HG02884 (cell line): ENCODE results near the gene ADAMTS10.
"Not testable (repeated sequence)": the region's sequence is repeated elsewhere in the genome, so short reads cannot be mapped to it uniquely, and the experiment has no call there.

Source experiments
- ATAC-seq: cut with Tn5 transposase; IDR thresholded peaks from one replicate; pipeline ENCODE4 v1.9.1; 2021; ENCODE audit warnings: mild to moderate bottlenecking, moderate library complexity; ENCODE audit not compliant: unreplicated experiment

ADAMTS10 gene

GRCh38 chr19:8610041-8610935 is at the start of gene ADAMTS10:
Gene ADAMTS10 (minus strand): TSS chr19:8610715. CDS start chr19:8605710, 5,005 bp downstream.
- no peak for ATAC-seq

GRCh38 chr19:8659905-8660304 is 49.4 kb upstream of the ADAMTS10 start:
- ATAC-seq: no peak

DNA sequence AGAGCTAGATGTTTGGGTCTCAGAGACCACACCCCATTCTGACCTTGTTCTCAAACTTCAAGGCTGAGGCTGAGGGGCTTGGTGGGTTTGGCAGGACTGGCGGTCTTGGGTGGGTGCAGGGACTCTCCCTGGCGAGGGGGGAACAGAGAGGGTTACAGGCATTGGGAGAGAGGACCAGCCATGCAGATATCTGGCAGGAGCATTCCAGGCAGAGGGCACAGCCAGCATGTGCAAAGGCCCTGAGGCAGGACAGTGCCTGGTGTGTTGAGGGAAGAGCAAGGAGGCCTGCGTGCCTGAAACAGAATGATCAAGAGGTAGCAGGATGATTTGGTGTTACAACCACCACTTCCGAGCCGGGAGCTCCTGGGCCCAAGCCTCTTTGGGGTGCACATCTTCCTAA is 47.4 kb upstream of the ADAMTS10 start:
- no peak for ATAC-seq

DNA sequence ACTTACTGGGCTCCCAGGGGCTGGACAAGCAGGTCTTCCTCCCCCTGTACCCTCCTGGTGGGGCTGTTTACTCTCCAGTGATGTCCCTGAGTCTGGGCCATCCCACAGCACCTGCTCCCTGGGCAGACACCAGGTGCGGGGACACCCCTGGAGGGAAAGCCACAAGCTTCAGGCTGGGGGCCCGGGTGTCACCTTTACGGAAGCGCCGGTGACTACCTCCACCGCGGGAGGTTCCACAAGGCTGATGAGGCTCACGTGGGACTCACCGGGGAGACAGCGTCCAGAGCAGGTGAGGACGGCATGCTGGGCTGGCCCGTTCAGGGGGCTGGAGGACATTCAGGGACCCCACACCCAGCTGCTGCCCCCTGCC is 44.8 kb upstream of the ADAMTS10 start:
- no peak for ATAC-seq

DNA sequence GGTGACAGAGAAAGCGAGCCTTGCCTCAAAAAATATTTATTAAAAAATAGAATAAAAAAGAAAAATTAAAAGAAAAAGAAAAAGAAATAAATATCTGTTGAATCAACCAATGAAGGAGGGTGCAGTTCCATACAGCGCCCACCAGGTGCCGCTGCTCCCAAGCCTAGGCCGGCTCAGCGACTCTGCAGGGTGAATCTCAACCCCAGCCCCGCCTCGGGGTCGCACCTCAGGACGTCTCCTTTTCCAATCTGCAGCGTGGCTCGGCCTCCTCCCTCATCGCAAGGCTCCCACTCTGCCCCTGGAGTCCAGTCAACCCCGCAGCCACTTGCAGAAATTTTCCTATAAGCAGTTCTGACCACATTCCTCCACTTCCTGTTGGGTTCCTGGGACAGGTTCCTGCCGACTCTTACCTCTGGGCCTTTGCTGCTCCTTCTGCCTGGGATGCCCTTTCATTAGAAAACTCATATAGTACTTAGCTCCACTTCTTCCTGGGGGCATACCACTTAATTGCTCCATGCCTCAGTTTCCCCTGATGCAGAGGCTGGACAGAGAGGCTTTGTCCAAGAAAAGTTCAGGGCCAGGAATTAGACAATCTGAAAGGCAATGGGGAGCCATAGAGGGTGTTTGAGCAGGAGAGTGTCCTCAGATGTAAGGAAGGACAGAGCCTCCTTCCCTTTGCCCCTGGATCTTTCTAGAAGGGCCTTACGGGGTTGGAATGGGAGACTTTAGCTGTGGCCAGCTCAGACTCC is 44.2 kb upstream of the ADAMTS10 start:
- ATAC-seq: no peak

GRCh38 chr19:8648240-8648639 is 37.7 kb upstream of the ADAMTS10 start:
- ATAC-seq: no peak

GRCh38 chr19:8643860-8644653 is 33.5 kb upstream of the ADAMTS10 start:
- ATAC-seq: no peak

DNA sequence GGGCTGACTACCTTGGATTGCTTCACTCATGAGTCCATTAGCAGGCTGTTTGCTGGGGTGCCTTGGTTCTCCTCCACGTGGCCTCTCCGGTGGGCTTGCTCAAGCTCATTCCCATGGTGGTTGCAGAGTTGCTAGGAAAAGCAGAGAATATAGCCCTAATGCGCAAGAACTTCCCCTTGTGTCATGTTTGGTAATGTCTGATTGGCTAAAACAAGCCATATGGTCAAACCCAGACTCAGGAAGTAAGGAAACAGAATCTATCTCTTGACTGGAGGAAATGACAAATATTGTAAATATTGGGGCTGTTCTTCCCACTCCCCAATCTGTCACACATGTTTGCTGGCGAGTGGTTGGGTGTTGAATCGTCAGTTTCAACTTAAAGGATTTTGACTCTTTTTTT is 32.0 kb upstream of the ADAMTS10 start:
- no peak for ATAC-seq

DNA sequence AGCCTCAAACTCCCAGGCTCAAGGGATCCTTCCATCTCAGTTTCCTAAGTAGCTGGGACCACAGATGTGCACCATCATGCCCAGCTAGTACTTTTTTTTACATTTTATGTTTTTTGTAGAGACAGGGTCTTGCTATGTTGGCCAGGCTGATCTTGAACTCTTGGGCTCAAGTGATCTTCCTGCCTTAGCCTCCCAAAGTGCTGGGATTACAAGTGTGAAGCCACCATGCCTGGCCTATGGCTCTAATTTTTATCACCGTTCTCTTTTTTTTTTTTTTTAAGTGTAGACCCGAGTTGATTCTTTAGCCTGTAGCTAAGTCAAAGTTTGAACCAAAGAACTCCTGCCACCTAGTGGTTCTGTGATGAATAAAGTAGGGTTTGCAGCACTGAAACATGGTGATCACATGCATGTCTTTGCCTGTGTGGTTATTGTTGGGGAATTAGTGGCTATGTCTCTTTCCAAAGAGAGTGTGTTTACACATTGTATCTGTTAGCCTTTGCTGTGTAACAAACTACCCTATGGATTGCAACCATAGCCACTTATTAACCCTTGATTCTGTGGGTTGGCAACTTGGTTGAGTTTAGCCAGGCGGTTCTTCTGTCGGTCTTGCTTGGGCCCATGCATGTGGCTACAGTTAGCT is 31.5 kb upstream of the ADAMTS10 start:
- no peak for ATAC-seq

GRCh38 chr19:8641221-8641907 is 30.8 kb upstream of the ADAMTS10 start:
- ATAC-seq: no peak

DNA sequence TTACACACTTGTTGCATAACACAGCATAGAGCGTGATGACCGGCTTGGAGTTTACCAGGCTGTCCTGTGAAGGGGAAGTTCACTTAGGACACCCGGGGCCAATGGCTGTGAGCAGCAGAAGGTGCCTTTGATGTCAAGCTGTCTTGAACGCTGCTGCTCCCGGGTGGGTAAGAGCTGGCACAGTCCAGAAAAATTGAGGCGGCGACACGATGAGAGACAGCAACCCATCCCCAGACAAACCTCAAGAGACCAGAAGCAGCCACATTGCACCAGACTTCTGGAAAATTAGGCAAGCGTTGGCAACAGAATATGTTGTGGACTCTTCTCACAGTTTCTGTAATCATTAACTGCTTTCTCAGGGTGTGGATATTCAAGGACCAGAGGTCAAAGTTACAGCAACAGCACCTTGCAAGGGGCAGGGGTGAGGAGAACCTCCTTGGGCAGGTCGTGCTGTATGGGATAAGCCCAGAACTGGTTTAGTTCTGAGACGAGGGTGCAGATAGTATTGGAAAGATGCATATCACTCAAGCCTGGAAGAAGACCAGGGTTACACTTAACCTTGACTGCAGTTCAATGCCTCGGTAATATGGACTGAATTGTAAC is 30.0 kb upstream of the ADAMTS10 start:
- ATAC-seq: no peak

DNA sequence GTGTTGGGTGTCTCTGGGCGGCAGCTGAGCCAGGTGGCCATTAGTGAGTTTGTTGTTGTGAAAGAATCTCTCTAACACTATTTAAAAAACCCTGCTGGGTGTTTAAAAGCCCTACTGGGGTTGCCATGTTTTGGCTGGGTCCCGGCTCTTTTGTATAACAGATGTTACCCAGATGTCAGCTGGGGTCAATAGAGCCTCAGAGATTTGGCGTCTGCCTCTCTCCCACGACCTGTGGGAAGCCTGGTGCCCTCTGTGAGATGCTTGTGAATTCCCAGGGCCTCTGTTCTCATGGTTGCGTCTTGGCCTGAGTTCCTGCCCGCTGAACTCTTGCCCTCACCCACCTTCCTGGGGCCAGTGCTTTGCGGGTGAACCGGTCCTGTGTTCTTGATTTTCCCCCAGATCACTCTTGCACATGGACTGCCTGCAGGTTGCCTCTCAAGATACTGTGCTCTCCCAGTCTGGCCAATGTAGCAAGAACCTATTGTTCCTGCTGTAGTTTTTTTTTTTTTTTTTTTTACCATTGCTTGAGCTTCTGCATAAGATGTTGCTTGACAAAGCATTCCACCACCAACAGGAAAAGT is 29.4 kb upstream of the ADAMTS10 start:
- ATAC-seq: no peak

GRCh38 chr19:8638078-8638619 is 27.6 kb upstream of the ADAMTS10 start:
- no peak for ATAC-seq

GRCh38 chr19:8637070-8637469 is 26.6 kb upstream of the ADAMTS10 start:
- not testable (repeated sequence) for ATAC-seq

DNA sequence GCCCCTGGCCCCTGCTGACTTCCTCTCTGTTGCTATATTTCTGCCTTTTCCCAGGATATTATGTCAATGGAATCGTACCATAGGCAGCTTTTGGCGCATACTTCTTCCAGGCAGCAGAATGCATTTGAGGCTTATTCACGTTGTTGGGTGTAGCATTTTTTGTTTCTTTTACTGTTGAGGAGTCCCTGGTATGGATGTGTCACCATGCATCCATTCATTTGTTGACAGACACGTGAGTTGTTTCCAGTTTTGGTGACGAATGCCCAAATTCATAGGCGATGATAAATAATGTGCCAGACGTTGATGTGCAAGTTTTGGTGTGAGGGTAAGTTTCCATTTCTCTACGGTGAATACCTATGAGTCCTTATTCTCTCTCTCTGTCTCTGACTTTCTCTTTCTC is 24.9 kb upstream of the ADAMTS10 start:
- no peak for ATAC-seq

- no peak for ATAC-seq
Observed at GRCh38 chr19:8631425-8631819, 20.9 kb upstream of the ADAMTS10 start.

GRCh38 chr19:8630796-8631424 is 20.4 kb upstream of the ADAMTS10 start:
- ATAC-seq: no peak

- no peak for ATAC-seq
Observed at GRCh38 chr19:8629996-8630683, 19.6 kb upstream of the ADAMTS10 start, which contains the start of gene NFILZ. Gene NFILZ (plus strand): TSS chr19:8630633. CDS start chr19:8676766, 46,133 bp downstream.
